Caco-2 (cell line): ENCODE data around the gene RNF11. TPM values are rescaled to one million over a fixed set of nuclear protein-coding genes. Genes with fewer than 3 reads are reported as not detected.

Experiments used
- BruUV-seq: library from RNA; stranded (reverse); fragments of 400-500 nt; replicated peaks from 2 replicates; lab custom pipeline; 2021; lab: Mats Ljungman, UMichigan
- CTCF ChIA-PET: fragments of 300-600 bp; sonication (Branson Sonifier 250); formaldehyde crosslinking; loops from one replicate; lab custom pipeline; 2022; ENCODE audit warnings: antibody characterized with exemption; lab: Charles Lee
- POLR2A ChIA-PET: fragments of 300-600 bp; sonication (Branson Sonifier 250); formaldehyde crosslinking; loops from one replicate; lab custom pipeline; 2022; ENCODE audit warnings: antibody characterized with exemption; lab: Charles Lee
- DNase-seq, 2 experiments: peaks; one replicate each; pipeline versions ENCODE4 v3.0.0 to v3.0.0-alpha.2; 2020 to 2022
- H3K27me3 ChIP-seq: replicated peaks from 2 replicates; pipeline ENCODE4 v1.6.0; 2011; ENCODE audit warnings: low read length; ENCODE audit not compliant: control insufficient read depth, insufficient read depth
- H3K36me3 ChIP-seq: 2 replicates; pipeline ENCODE4 v1.5.1; 2011; ENCODE audit warnings: low read length; ENCODE audit not compliant: control insufficient read depth, insufficient read depth
- H3K4me1 ChIP-seq: fragments of 250-450 bp; sonication (Bioruptor Pico); 2 replicates; pipeline ENCODE4 v1.5.1; 2020; ENCODE audit warnings: mild to moderate bottlenecking
- H3K4me3 ChIP-seq: 2 replicates; pipeline ENCODE4 v1.5.1; 2011; ENCODE audit warnings: low read depth, mild to moderate bottlenecking, control low read depth, low read length
- H3K9me3 ChIP-seq: fragments of 250-450 bp; sonication (Bioruptor Pico); 2 replicates; pipeline ENCODE4 v1.5.1; 2020; ENCODE audit warnings: mild to moderate bottlenecking, moderate library complexity
- H3K27ac Mint-ChIP-seq: one replicate; pipeline ENCODE4 v1.8.0; 2022; ENCODE audit warnings: mixed read lengths; ENCODE audit not compliant: unreplicated experiment
- H3K27me3 Mint-ChIP-seq: one replicate; pipeline ENCODE4 v1.8.0; 2022; ENCODE audit warnings: mixed read lengths; ENCODE audit not compliant: insufficient read depth, unreplicated experiment
- H3K36me3 Mint-ChIP-seq: one replicate; pipeline ENCODE4 v1.8.0; 2022; ENCODE audit warnings: mild to moderate bottlenecking, mixed read lengths; ENCODE audit not compliant: insufficient read depth, unreplicated experiment
- H3K4me1 Mint-ChIP-seq: one replicate; pipeline ENCODE4 v1.8.0; 2022; ENCODE audit warnings: low read depth, mixed read lengths; ENCODE audit not compliant: unreplicated experiment
- H3K4me3 Mint-ChIP-seq: one replicate; pipeline ENCODE4 v1.8.0; 2022; ENCODE audit warnings: mild to moderate bottlenecking, moderate library complexity, mixed read lengths; ENCODE audit not compliant: unreplicated experiment
- H3K9me3 Mint-ChIP-seq: one replicate; pipeline ENCODE4 v1.8.0; 2022; ENCODE audit warnings: mixed read lengths; ENCODE audit not compliant: unreplicated experiment
- CTCF ChIP-seq, 2 experiments: fragments of 200-600 bp in 1 of 2; IDR thresholded peaks; 1 replicate in 1 of 2; 2 replicates in 1 of 2; pipeline versions ENCODE4 v1.5.1 to v1.8.0; 2011 to 2022; ENCODE audit warnings: antibody characterized with exemption in 1 of 2, control low read depth in 1 of 2, inconsistent platforms in 1 of 2, low read depth in 1 of 2, low read length in 1 of 2, mild to moderate bottlenecking in 1 of 2, moderate library complexity in 1 of 2; ENCODE audit not compliant: insufficient read depth in 1 of 2, severe bottlenecking in 1 of 2, unreplicated experiment in 1 of 2
- intact Hi-C: fragments of 100-400 bp; cut with micrococcal nuclease; formaldehyde crosslinking; loops from one replicate; pipeline ENCODE4 v1.10.0; 2022; ENCODE audit not compliant: unreplicated experiment
- total RNA-seq: library from RNA; stranded (reverse); gene quantifications from 2 replicates; pipeline ENCODE4 v1.2.3, GENCODE V29; 2022

Gene RNF11
- total RNA-seq, 1 experiment from 2014 or later = 44.1 TPM

GRCh38 chr1:51189421-51190073 lies 46.5 kb upstream of the RNF11 start:
- ChIA-PET POLR2A (no interaction called here), CTCF (interaction anchor here (1.0 to 2.0 kb wide), 5 partner anchors 102 to 415 kb away, joined by 3 to 10 read pairs (median 6); no protein-coding TSS in a partner anchor)
- intact Hi-C loops = loop anchor here (1.0 to 2.0 kb wide), 6 partner anchors 101 to 821 kb away; no protein-coding TSS in a partner anchor
- no peaks in the 10 kb centered on the region for H3K9me3 ChIP-seq
- no TSS peak for BruUV-seq
- H3K4me3 ChIP-seq = no peak overlapping the region
- Mint-ChIP-seq H3K27me3 (no peaks in the 10 kb centered on the region), H3K27ac (no peak overlapping the region), H3K4me1 (no peaks in the 10 kb centered on the region), H3K36me3 (no peaks in the 10 kb centered on the region), H3K4me3 (no peak overlapping the region), H3K9me3 (no peaks in the 10 kb centered on the region)
- peak; percentile 65 to 75 for TF ChIP-seq CTCF (IDR thresholded peaks at IDR 0.05; ENCODE audit: insufficient read depth in 1 of 2, low read depth in 1 of 2, low read length in 1 of 2, severe bottlenecking in 1 of 2, unreplicated experiment in 1 of 2)
- H3K27me3 ChIP-seq = no peaks in the 10 kb centered on the region
- no peaks in the 10 kb centered on the region for H3K4me1 ChIP-seq
- peak in 1 of 2 experiments; percentile 41 for DNase-seq
- H3K36me3 ChIP-seq = no peaks in the 10 kb centered on the region

GRCh38 chr1:51190961-51191360 lies 45.1 kb upstream of the RNF11 start:
- Mint-ChIP-seq H3K27ac (no peak overlapping the region), H3K9me3 (no peaks in the 10 kb centered on the region), H3K27me3 (no peaks in the 10 kb centered on the region), H3K36me3 (no peaks in the 10 kb centered on the region), H3K4me1 (no peaks in the 10 kb centered on the region), H3K4me3 (no peak overlapping the region)
- no peak for TF ChIP-seq CTCF (IDR thresholded peaks at IDR 0.05; ENCODE audit: insufficient read depth in 1 of 2, low read depth in 1 of 2, low read length in 1 of 2, severe bottlenecking in 1 of 2, unreplicated experiment in 1 of 2)
- intact Hi-C loops = loop anchor here (2.0 kb wide), 1 partner anchor 262 kb away; no protein-coding TSS in a partner anchor
- H3K36me3 ChIP-seq = no peaks in the 10 kb centered on the region
- ChIA-PET POLR2A (interaction anchor here (0.5 kb wide), 1 partner anchor 183 kb away, joined by 5 read pairs; no protein-coding TSS in a partner anchor), CTCF (interaction anchor here (0.8 to 0.9 kb wide), 2 partner anchors 30 to 111 kb away, joined by 3 read pairs; no protein-coding TSS in a partner anchor)
- H3K9me3 ChIP-seq = no peaks in the 10 kb centered on the region
- no peaks in the 10 kb centered on the region for H3K27me3 ChIP-seq
- no peaks in the 10 kb centered on the region for H3K4me1 ChIP-seq
- no TSS peak for BruUV-seq
- H3K4me3 ChIP-seq = no peak overlapping the region
- DNase-seq = no peak

GRCh38 chr1:51192213-51192843 lies 43.7 kb upstream of the RNF11 start:
- ChIA-PET CTCF (interaction anchor here (0.8 to 1.4 kb wide), 2 partner anchors 18 to 418 kb away, joined by 3 read pairs; no protein-coding TSS in a partner anchor), POLR2A (no interaction called here)
- Histone ChIP-seq H3K9me3 (no peaks in the 10 kb centered on the region), H3K27me3 (no peaks in the 10 kb centered on the region), H3K4me1 (no peaks in the 10 kb centered on the region), H3K4me3 (no peak overlapping the region), H3K36me3 (no peaks in the 10 kb centered on the region)
- Mint-ChIP-seq H3K27me3 (no peaks in the 10 kb centered on the region), H3K27ac (no peak overlapping the region), H3K9me3 (no peaks in the 10 kb centered on the region), H3K4me1 (no peaks in the 10 kb centered on the region), H3K4me3 (no peak overlapping the region), H3K36me3 (no peaks in the 10 kb centered on the region)
- intact Hi-C loops = no loop called here
- BruUV-seq = no TSS peak
- peak; percentile 57 to 61 for DNase-seq
- peak; percentile 51 to 83 for TF ChIP-seq CTCF (IDR thresholded peaks at IDR 0.05; ENCODE audit: insufficient read depth in 1 of 2, low read depth in 1 of 2, low read length in 1 of 2, severe bottlenecking in 1 of 2, unreplicated experiment in 1 of 2)
